HepG2 (cell line): Measurements from ENCODE around the gene MLLT1. TPM values are rescaled to one million over a fixed set of nuclear protein-coding genes. Genes with fewer than 3 reads are reported as not detected.

ENCODE experiments used
- ATAC-seq: fragments of 200-7000 bp; cut with Tn5 transposase; 3 replicates; pipeline ENCODE4 v1.9.1; 2020; ENCODE audit warnings: mild to moderate bottlenecking, moderate library complexity
- BruUV-seq: library from RNA; stranded (reverse); fragments of 400-500 nt; replicated peaks from 2 replicates; lab custom pipeline; 2021; lab: Mats Ljungman, UMichigan
- CTCF ChIA-PET: fragments of 300-600 bp; formaldehyde crosslinking; extraction: SDS; loops from one replicate; lab custom pipeline; 2021; ENCODE audit warnings: low total read pairs, inconsistent platforms, low intra/inter-chr PET ratio; lab: Yijun Ruan, JAX
- POLR2A ChIA-PET: fragments of 350-600 bp; sonication (Branson Sonifier 250); formaldehyde crosslinking; loops from one replicate; lab custom pipeline; 2020; ENCODE audit warnings: antibody characterized with exemption, inconsistent platforms; lab: Yijun Ruan, JAX
- DNase-seq: peaks from one replicate; pipeline ENCODE4 v3.0.0-alpha.2; 2015; ENCODE audit warnings: low spot score
- FAIRE-seq: peaks from 3 replicates; lab custom pipeline; 2011; peaks lifted over from hg19 to GRCh38; lab: Jason Lieb, UNC
- H2AFZ ChIP-seq: one replicate; pipeline ENCODE4 v1.6.1; 2011; ENCODE audit warnings: low read length, inconsistent platforms
- H3K27ac ChIP-seq: fragments of 300-600 bp; 3 replicates; pipeline ENCODE4 v1.8.0; 2011; ENCODE audit warnings: mixed run types, mild to moderate bottlenecking, mixed read lengths, low read length, inconsistent platforms; ENCODE audit not compliant: insufficient read depth; ENCODE audit errors: extremely low read length
- H3K27me3 ChIP-seq, 2 experiments: fragments of 200-600 bp in 1 of 2; 2 replicates in 1 of 2; 3 replicates in 1 of 2; pipeline versions ENCODE4 v1.6.0 to v1.8.0; 2011; ENCODE audit warnings: low read length in 2 of 2, mild to moderate bottlenecking in 2 of 2, moderate library complexity in 2 of 2, inconsistent platforms in 1 of 2; ENCODE audit not compliant: insufficient read depth in 2 of 2, control insufficient read depth in 1 of 2
- H3K36me3 ChIP-seq, 2 experiments: fragments of 200-600 bp in 1 of 2; replicated peaks in 1 of 2; 2 replicates in 1 of 2; 3 replicates in 1 of 2; pipeline versions ENCODE4 v1.5.1 to v1.8.0; 2011; ENCODE audit warnings: low read length in 2 of 2, inconsistent platforms in 1 of 2; ENCODE audit not compliant: insufficient read depth in 2 of 2, control insufficient read depth in 1 of 2
- H3K4me1 ChIP-seq: 2 replicates; pipeline ENCODE4 v1.5.1; 2012; ENCODE audit warnings: low read length, inconsistent platforms; ENCODE audit not compliant: insufficient read depth
- H3K4me2 ChIP-seq: 2 replicates; pipeline ENCODE4 v1.6.0; 2011; ENCODE audit warnings: low read depth, low read length, inconsistent platforms
- H3K4me3 ChIP-seq, 3 experiments: fragments of 200-600 bp in 1 of 3; sonication (generic), shearing (Covaris generic) in 1 of 3; replicated peaks in 1 of 3; 2 replicates each; pipeline ENCODE4 v1.5.1; 2011 to 2016; ENCODE audit warnings: low read length in 3 of 3, inconsistent platforms in 2 of 3, low read depth in 2 of 3, mild to moderate bottlenecking in 2 of 3, control low read depth in 1 of 3, mixed read lengths in 1 of 3; ENCODE audit not compliant: insufficient read depth in 1 of 3
- H3K79me2 ChIP-seq: one replicate; pipeline ENCODE4 v1.6.1; 2011; ENCODE audit warnings: low read length, inconsistent platforms; ENCODE audit not compliant: insufficient read depth
- H3K9ac ChIP-seq: 2 replicates; pipeline ENCODE4 v1.6.0; 2011; ENCODE audit warnings: mild to moderate bottlenecking, low read depth, low read length, inconsistent platforms; ENCODE audit not compliant: insufficient read depth
- H3K9me3 ChIP-seq: 2 replicates; pipeline ENCODE4 v1.5.1; 2012; ENCODE audit warnings: mild to moderate bottlenecking, low read length
- H4K20me1 ChIP-seq: 2 replicates; pipeline ENCODE4 v1.6.0; 2011; ENCODE audit warnings: inconsistent platforms, mild to moderate bottlenecking, low read length, moderate library complexity; ENCODE audit not compliant: insufficient read depth
- ADNP ChIP-seq: sonication (generic); formaldehyde crosslinking; IDR thresholded peaks from 2 replicates; pipeline ENCODE4 v1.4.0; 2020; ENCODE audit warnings: missing genetic modification reagents
- AGO2 ChIP-seq: fragments of 200-400 bp; formaldehyde crosslinking; optimal IDR thresholded peaks from 2 replicates; pipeline ENCODE3; 2017; ENCODE audit warnings: mild to moderate bottlenecking, low read depth, low read length, moderate library complexity
- GABPB1 ChIP-seq: IDR thresholded peaks from 2 replicates; pipeline ENCODE4 v1.6.1; 2016; ENCODE audit warnings: mild to moderate bottlenecking, missing genetic modification reagents, moderate library complexity, missing compliant biosample characterization
- SPEN ChIP-seq: sonication (generic); formaldehyde crosslinking; IDR thresholded peaks from 2 replicates; pipeline ENCODE4 v1.5.1; 2020; ENCODE audit warnings: low read depth, mild to moderate bottlenecking, missing genetic modification reagents
- TOPORS ChIP-seq: sonication (generic); formaldehyde crosslinking; IDR thresholded peaks from 2 replicates; pipeline ENCODE4 v1.8.0; 2023; ENCODE audit warnings: mild to moderate bottlenecking, missing genetic modification reagents
- WGBS: methylation state at CpG from one replicate; pipeline ENCODE4 v1.1.6; 2017; ENCODE audit warnings: low lambda C conversion rate; 5-methylcytosine and 5-hydroxymethylcytosine counted together
- in situ Hi-C: cut with HindIII; loops from 2 replicates; pipeline ENCODE4 v1.10.0; 2017; ENCODE audit warnings: low pct_unique_long_range_greater_than_20kb; ENCODE audit not compliant: extremely low pct_ligation_motif_present
- intact Hi-C: fragments of 100-400 bp; cut with micrococcal nuclease; formaldehyde crosslinking; loops from one replicate; pipeline ENCODE4 v1.10.0; 2022; ENCODE audit not compliant: unreplicated experiment
- polyA plus RNA-seq, 8 experiments: library from polyadenylated mRNA; depleted of rRNA in 3 of 8; stranded (reverse) in 7 of 8; unstranded in 1 of 8; fragments of >200 nt; fragmentation: Illumina TruSeq in 4 of 8; extraction: Trizol in 4 of 8; gene quantifications; 2 replicates each; pipeline versions ENCODE4 v1.2.1 to v1.2.3, GENCODE V29; 2011 to 2016; ENCODE audit warnings: low read depth in 4 of 8, missing spikeins in 1 of 8, mixed read lengths in 1 of 8; ENCODE audit not compliant: insufficient read depth in 1 of 8
- total RNA-seq, 5 experiments: library from RNA; depleted of rRNA; stranded (reverse); fragments of >200 nt; fragmentation: Illumina TruSeq; extraction: Trizol; gene quantifications; 2 replicates each; pipeline ENCODE4 v1.2.3, GENCODE V29; 2016; ENCODE audit warnings: low read depth in 1 of 5
- TF ChIP-seq, protein P1 (sequence below): sonication (generic); formaldehyde crosslinking; IDR thresholded peaks from 2 replicates; pipeline ENCODE4 v1.4.0; 2020; ENCODE audit warnings: missing genetic modification reagents
- TF ChIP-seq, protein P2 (sequence below): sonication (generic); formaldehyde crosslinking; IDR thresholded peaks from 2 replicates; pipeline ENCODE4 v1.4.0; 2020; ENCODE audit warnings: mild to moderate bottlenecking, missing genetic modification reagents

MLLT1 gene
- total and polyA plus RNA-seq, 2 of the 13 experiments (the other 11 are each of a cell fraction or from before 2014, with no cell fraction given): 11.7 to 12.2 TPM

- ChIA-PET CTCF (no interaction called here), POLR2A (no interaction called here)
- Histone ChIP-seq H3K27me3 (no peaks in the 10 kb centered on the region), H3K9me3 (no peaks in the 10 kb centered on the region), H3K4me1 (no peaks in the 10 kb centered on the region), H3K4me2 (no peak overlapping the region), H3K27ac (no peak overlapping the region), H3K4me3 (no peak overlapping the region), H3K9ac (no peak overlapping the region), H3K79me2 (no peaks in the 10 kb centered on the region), H4K20me1 (no peaks in the 10 kb centered on the region), H2AFZ (no peak overlapping the region), H3K36me3 (peaks cover 15 to 30% of the 10 kb centered on the region in 2 experiments)
- FAIRE-seq (no peak), DNase-seq (no peak), ATAC-seq (no peak)
- in situ Hi-C loops: no loop called here
- intact Hi-C loops: no loop called here
- 92% methylated on average over 5 of the region's 28 CpGs for WGBS
- TF ChIP-seq, protein P1, sequence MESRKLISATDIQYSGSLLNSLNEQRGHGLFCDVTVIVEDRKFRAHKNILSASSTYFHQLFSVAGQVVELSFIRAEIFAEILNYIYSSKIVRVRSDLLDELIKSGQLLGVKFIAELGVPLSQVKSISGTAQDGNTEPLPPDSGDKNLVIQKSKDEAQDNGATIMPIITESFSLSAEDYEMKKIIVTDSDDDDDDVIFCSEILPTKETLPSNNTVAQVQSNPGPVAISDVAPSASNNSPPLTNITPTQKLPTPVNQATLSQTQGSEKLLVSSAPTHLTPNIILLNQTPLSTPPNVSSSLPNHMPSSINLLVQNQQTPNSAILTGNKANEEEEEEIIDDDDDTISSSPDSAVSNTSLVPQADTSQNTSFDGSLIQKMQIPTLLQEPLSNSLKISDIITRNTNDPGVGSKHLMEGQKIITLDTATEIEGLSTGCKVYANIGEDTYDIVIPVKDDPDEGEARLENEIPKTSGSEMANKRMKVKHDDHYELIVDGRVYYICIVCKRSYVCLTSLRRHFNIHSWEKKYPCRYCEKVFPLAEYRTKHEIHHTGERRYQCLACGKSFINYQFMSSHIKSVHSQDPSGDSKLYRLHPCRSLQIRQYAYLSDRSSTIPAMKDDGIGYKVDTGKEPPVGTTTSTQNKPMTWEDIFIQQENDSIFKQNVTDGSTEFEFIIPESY: peak; percentile 56; the same call in 1 of the 2 replicates
- TF ChIP-seq ADNP (CRISPR knock-in tag): no peak
- TF ChIP-seq TOPORS (CRISPR knock-in tag): no peak
- TF ChIP-seq, protein P2, sequence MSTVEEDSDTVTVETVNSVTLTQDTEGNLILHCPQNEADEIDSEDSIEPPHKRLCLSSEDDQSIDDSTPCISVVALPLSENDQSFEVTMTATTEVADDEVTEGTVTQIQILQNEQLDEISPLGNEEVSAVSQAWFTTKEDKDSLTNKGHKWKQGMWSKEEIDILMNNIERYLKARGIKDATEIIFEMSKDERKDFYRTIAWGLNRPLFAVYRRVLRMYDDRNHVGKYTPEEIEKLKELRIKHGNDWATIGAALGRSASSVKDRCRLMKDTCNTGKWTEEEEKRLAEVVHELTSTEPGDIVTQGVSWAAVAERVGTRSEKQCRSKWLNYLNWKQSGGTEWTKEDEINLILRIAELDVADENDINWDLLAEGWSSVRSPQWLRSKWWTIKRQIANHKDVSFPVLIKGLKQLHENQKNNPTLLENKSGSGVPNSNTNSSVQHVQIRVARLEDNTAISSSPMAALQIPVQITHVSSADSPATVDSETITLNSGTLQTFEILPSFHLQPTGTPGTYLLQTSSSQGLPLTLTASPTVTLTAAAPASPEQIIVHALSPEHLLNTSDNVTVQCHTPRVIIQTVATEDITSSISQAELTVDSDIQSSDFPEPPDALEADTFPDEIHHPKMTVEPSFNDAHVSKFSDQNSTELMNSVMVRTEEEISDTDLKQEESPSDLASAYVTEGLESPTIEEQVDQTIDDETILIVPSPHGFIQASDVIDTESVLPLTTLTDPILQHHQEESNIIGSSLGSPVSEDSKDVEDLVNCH (CRISPR knock-in tag): no peak
- TF ChIP-seq GABPB1: no peak
- no peak for TF ChIP-seq SPEN (CRISPR knock-in tag)
- peak; percentile 3 for TF ChIP-seq AGO2
- BruUV-seq: no TSS peak
These were observed 59.2 kb downstream of the MLLT1 start for GRCh38 chr19:6220385-6221191.
